OCI-LY7 (cell line): ENCODE results near the gene ADCY3.

ENCODE experiments used
- CTCF ChIP-seq: fragments of 200-600 bp; sonication (generic); conservative IDR thresholded peaks from 2 replicates; pipeline ENCODE4 v1.5.1; 2014; ENCODE audit warnings: mild to moderate bottlenecking, antibody characterized with exemption, low read length, moderate library complexity, mixed read lengths
- EZH2phosphoT487 ChIP-seq: fragments of 200-600 bp; sonication (generic); IDR thresholded peaks from 2 replicates; pipeline ENCODE4 v1.6.1; 2018; ENCODE audit warnings: low read depth, borderline replicate concordance, mild to moderate bottlenecking, mixed run types, antibody characterized with exemption, low read length, moderate library complexity, mixed read lengths

DNA sequence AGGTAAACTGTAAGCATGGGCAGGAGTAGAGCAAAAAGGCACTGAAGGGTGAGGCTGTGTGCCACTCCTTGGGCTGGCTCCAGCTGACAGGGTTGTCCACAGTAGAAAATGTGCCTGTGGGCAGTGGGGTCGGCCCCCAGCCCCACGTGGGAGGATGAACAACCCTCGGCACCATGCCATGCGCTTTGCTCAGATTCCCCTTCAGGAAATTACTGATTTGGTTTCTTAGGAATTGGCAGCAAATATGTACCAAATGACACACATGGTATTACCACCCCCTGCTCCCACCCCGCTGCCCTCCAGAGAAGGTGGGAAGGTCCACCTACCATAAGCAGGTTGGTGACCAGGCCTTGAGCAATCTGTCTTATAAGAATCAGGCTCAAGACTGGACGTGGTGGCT, 13.6 kb downstream of the ADCY3 start:
- TF ChIP-seq CTCF (no peak), EZH2phosphoT487 (no peak)
